ENCODE data around the gene FNDC3B.
A peak's percentile ranks its signal among the peaks of the same experiment; 100 is the strongest.
"Not testable (repeated sequence)": the region's sequence is repeated elsewhere in the genome, so short reads cannot be mapped to it uniquely, and the experiment has no call there.

The FNDC3B gene

GRCh38 chr3:172031996-172032395 is 7.4 kb upstream of the FNDC3B start:
- DNase-seq: no peak

- DNase-seq: no peak
These were observed 6.0 kb upstream of the FNDC3B start for GRCh38 chr3:172033396-172033795.

- DNase-seq: peak in 2 of 51 donors; percentile 4 to 6
These were observed 4.3 kb upstream of the FNDC3B start for GRCh38 chr3:172034786-172035685.

- DNase-seq: no peak
These were observed 2.7 kb upstream of the FNDC3B start for GRCh38 chr3:172036541-172037215.

- DNase-seq: no peak
These were observed 461 bp upstream of the FNDC3B start for GRCh38 chr3:172038798-172039435.

GRCh38 chr3:172040078-172040980 is 951 bp downstream of the FNDC3B start:
- peak in 45 of 51 donors; percentile 12 to 72 (median 52) for DNase-seq

- DNase-seq: peak in 2 of 51 donors; percentile 2 to 13
These were observed 1.9 kb downstream of the FNDC3B start for GRCh38 chr3:172040981-172041963.

- DNase-seq: no peak
These were observed 2.8 kb downstream of the FNDC3B start for GRCh38 chr3:172042136-172042662.

GRCh38 chr3:172042663-172043179 is 3.3 kb downstream of the FNDC3B start:
- DNase-seq: not testable (repeated sequence)

- no peak for DNase-seq
These were observed 3.9 kb downstream of the FNDC3B start for GRCh38 chr3:172043233-172043632.

GRCh38 chr3:172043766-172044165 is 4.4 kb downstream of the FNDC3B start:
- DNase-seq: no peak

GRCh38 chr3:172044833-172045585 is 5.6 kb downstream of the FNDC3B start:
- DNase-seq: no peak

GRCh38 chr3:172046268-172046915 is 7.0 kb downstream of the FNDC3B start:
- no peak for DNase-seq

GRCh38 chr3:172047567-172048115 is 8.3 kb downstream of the FNDC3B start:
- DNase-seq: no peak

GRCh38 chr3:172048599-172048998 is 9.2 kb downstream of the FNDC3B start:
- DNase-seq: no peak

- no peak for DNase-seq
These were observed 12.1 kb downstream of the FNDC3B start for GRCh38 chr3:172051310-172051956.

GRCh38 chr3:172051957-172052354 is 12.6 kb downstream of the FNDC3B start:
- DNase-seq: no peak
